Skin of body (tissue), 2 donors: ENCODE results near the gene KANK3. TPM values are rescaled to one million over a fixed set of nuclear protein-coding genes. Genes with fewer than 3 reads are reported as not detected.

Experiments
- small RNA-seq: library from RNA; depleted of rRNA; stranded (forward); fragments of <200 nt; gene quantifications from one replicate; pipeline ENCODE3, GENCODE V24; 2014; ENCODE audit warnings: low replicate concordance
- total RNA-seq: library from RNA; depleted of rRNA; stranded (reverse); fragments of >200 nt; gene quantifications from one replicate; pipeline ENCODE4 v1.2.3, GENCODE V29; 2014

Gene KANK3
- total RNA-seq, 1 donor from 2014 or later = 4.8 TPM

Small RNAs within 50 kb of the gene (small RNA-seq; reads per million reads assigned to genes)
- 0.07 reads per million for gene MIR4999

Other genes with a start within 250 kb of the KANK3 start
- 6.9 TPM for gene FBN3, start 193.7 kb downstream of the KANK3 start, total RNA-seq
- 55.2 TPM for gene CERS4, start 133.9 kb downstream of the KANK3 start, total RNA-seq
- 8.4 TPM for gene CD320, start 34.9 kb downstream of the KANK3 start, total RNA-seq
- gene NDUFA7, start 21.9 kb downstream of the KANK3 start, total RNA-seq = 14.8 TPM
- 555 TPM for gene RPS28, start 21.8 kb downstream of the KANK3 start, total RNA-seq
- 5.8 TPM for gene ANGPTL4, start 20.9 kb upstream of the KANK3 start, total RNA-seq
- gene RAB11B, start 47.1 kb upstream of the KANK3 start, total RNA-seq = 76.5 TPM
- gene MARCHF2, start 70.0 kb upstream of the KANK3 start, total RNA-seq = 24.0 TPM
- gene HNRNPM, start 101.7 kb upstream of the KANK3 start, total RNA-seq = 94.2 TPM
- gene PRAM1, start 159.4 kb upstream of the KANK3 start, total RNA-seq = 2.3 TPM
- gene ZNF414, start 170.9 kb upstream of the KANK3 start, total RNA-seq = 4.8 TPM
- gene MYO1F, start 234.2 kb upstream of the KANK3 start, total RNA-seq = 12.0 TPM